HG03135 (cell line): ENCODE data around the gene CCDC8.

Source experiments
- ATAC-seq: cut with Tn5 transposase; IDR thresholded peaks from one replicate; pipeline ENCODE4 v1.9.1; 2021; ENCODE audit warnings: mild to moderate bottlenecking, moderate library complexity; ENCODE audit not compliant: unreplicated experiment

Gene CCDC8

GRCh38 chr19:46361915-46362314, 51.4 kb downstream of the CCDC8 start:
- no peak for ATAC-seq
